Omental fat pad (tissue), 4 donors: Measurements from ENCODE around the gene KLF2. TPM values are rescaled to one million over a fixed set of nuclear protein-coding genes. Genes with fewer than 3 reads are reported as not detected.

Experiments
- ATAC-seq: fragments of 150-250 bp; one replicate; pipeline ENCODE4 v1.9.1; 2016; ENCODE audit warnings: mild to moderate bottlenecking, moderate library complexity; ENCODE audit not compliant: low FRiP score
- DNase-seq: peaks from one replicate; pipeline ENCODE4 v3.0.0-alpha.2; 2019; ENCODE audit warnings: low spot score
- total RNA-seq, 4 donors: library from RNA; depleted of rRNA; stranded (reverse); fragments of >200 nt; gene quantifications; one replicate each; pipeline ENCODE4 v1.1.0, GENCODE V29; 2016
- TF ChIP-seq, protein P1 (sequence below), 3 donors: fragments of 450-650 bp; IDR thresholded peaks; one replicate each; pipeline ENCODE4 v1.5.1; 2016 to 2017; ENCODE audit warnings: antibody characterized with exemption in 3 of 3, mild to moderate bottlenecking in 3 of 3, moderate library complexity in 2 of 3

The KLF2 gene
- total RNA-seq, 4 donors from 2014 or later: 61.1 to 160 (median 85.9) TPM

GRCh38 chr19:16338470-16339360, 14.1 kb downstream of the KLF2 start:
- DNase-seq: no peak

DNA sequence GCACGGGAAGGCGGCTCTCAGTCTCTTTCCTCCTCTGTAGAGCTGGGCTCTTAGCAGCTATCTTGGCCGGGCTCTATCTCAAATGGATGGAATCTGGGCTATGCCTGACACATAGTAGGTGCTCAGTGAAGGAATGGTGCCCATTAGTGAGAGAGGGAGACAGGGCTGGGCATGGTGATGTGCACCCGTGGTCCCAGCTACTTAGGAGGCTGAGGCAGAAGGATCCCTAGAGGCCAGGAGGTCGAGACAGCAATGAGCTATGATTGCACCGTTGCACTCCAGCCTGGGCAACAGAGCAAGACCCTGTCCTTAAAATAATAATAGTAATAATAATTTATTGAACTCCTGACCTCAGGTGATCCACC, 14.7 kb downstream of the KLF2 start:
- DNase-seq: no peak
- TF ChIP-seq, protein P1, sequence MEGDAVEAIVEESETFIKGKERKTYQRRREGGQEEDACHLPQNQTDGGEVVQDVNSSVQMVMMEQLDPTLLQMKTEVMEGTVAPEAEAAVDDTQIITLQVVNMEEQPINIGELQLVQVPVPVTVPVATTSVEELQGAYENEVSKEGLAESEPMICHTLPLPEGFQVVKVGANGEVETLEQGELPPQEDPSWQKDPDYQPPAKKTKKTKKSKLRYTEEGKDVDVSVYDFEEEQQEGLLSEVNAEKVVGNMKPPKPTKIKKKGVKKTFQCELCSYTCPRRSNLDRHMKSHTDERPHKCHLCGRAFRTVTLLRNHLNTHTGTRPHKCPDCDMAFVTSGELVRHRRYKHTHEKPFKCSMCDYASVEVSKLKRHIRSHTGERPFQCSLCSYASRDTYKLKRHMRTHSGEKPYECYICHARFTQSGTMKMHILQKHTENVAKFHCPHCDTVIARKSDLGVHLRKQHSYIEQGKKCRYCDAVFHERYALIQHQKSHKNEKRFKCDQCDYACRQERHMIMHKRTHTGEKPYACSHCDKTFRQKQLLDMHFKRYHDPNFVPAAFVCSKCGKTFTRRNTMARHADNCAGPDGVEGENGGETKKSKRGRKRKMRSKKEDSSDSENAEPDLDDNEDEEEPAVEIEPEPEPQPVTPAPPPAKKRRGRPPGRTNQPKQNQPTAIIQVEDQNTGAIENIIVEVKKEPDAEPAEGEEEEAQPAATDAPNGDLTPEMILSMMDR (IDR thresholded peaks at IDR 0.05): no peak
- ATAC-seq: no peak

More at GRCh38 chr19:16338470-16339360, 14.1 kb downstream of the KLF2 start:
- peak; percentile 47 for ATAC-seq
- TF ChIP-seq, protein P1 (IDR thresholded peaks at IDR 0.05): no peak

DNA sequence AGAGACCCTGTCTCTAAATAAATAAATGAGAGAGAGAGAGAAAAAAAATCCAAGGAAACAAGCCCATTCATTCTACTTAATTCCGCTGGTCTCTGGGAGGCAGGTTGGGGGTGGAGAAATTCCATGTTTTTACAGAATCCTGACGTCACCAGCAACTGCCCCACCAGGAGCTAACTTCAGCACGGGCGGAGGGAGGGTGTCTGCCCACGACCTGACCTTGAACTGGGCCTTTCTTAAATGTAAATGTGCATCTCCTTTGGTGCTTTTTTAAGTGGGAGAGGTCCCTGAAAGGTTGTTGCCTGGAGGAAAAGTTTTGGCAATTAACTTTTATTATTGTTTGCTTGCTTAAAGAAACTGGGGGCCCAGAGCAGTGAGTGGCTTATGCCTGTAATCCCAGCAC, 15.5 kb downstream of the KLF2 start:
- TF ChIP-seq, protein P1 (IDR thresholded peaks at IDR 0.05): no peak
- ATAC-seq: no peak
- DNase-seq: no peak

DNA sequence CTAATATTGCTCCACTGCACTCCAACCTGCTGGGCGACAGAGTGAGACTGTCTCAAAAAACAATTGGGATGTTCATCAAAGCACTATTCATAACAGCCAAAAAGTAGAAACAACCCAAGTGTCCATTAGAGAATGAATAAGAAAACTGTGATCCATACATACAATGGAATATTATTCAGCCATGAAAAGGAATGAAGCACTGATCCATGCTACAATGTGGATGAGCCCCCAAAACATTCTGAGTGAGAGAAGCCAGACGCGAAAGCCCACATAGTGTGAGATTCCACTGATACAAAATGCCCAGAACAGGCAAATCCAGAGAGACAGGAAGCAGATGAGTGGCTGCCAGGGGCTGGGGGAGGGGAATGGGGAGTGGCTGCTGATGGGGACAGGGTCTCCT, 16.0 kb downstream of the KLF2 start:
- ATAC-seq (no peak), DNase-seq (no peak)
- TF ChIP-seq, protein P1 (IDR thresholded peaks at IDR 0.05): no peak

DNA sequence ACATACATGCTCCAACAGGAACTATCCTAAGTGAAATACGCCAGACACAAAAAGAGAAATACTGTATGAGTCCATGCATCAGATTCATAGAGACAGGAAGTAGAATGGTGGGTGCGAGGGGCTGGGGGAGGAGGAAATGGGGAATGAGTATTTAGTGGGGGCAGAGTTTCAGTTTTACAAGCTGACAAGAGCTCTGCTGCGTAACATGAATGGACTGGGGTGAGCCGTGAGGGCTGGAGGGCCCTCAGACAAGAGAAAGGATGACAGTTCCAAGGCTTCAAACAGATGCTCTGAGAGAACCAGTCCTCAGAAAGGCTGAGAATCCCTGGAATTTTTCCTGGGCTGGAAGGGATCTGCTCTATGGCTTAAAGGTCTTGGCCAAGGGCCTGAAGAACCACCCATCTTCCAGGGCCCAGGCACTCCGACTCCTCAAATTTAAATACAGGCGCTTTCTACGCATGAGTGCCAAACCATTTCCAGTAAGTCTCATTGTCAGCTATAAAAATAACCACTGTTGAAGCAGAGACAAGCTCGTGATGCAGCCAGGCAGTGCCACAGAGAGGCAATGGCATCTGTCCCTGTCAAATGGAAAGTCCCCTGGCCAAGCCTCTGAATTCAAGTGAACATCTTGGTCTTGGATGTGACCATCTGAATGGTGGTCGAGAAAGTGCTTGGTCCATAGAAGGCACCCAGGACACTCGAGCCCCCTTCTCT, 17.5 kb downstream of the KLF2 start:
- DNase-seq: no peak
- TF ChIP-seq, protein P1 (IDR thresholded peaks at IDR 0.05): no peak
- peak; percentile 39 for ATAC-seq

DNA sequence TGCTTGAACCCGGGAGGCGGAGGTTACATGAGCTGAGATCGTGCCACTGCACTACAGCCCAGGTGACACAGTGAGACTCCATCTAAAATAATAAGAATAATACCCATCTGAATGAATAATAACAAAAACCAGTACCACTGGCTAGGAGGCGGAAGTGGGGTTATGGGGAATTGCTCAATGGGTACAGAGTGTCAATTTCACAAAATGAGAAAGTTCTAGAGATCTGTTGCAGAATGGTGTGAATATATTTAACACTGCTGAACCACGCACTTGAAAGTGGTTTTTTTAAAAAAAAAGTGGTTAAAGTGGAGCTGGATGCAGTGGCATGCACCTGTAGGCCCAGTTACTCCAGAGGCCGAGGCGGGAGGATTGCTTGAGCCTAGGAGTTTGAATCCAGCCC, 18.5 kb downstream of the KLF2 start:
- ATAC-seq (no peak), DNase-seq (no peak)
- TF ChIP-seq, protein P1 (IDR thresholded peaks at IDR 0.05): no peak
